ENCODE data around the gene PCDHGB4. TPM values are rescaled to one million over a fixed set of nuclear protein-coding genes. Genes with fewer than 3 reads are reported as not detected.
A peak's percentile ranks its signal among the peaks of the same experiment; 100 is the strongest.
"Not testable (repeated sequence)": the region's sequence is repeated elsewhere in the genome, so short reads cannot be mapped to it uniquely, and the experiment has no call there.

Gene PCDHGB4
- total RNA-seq, 3 donors from 2014 or later = 0.65 to 5.3 (median 1.2) TPM

DNA sequence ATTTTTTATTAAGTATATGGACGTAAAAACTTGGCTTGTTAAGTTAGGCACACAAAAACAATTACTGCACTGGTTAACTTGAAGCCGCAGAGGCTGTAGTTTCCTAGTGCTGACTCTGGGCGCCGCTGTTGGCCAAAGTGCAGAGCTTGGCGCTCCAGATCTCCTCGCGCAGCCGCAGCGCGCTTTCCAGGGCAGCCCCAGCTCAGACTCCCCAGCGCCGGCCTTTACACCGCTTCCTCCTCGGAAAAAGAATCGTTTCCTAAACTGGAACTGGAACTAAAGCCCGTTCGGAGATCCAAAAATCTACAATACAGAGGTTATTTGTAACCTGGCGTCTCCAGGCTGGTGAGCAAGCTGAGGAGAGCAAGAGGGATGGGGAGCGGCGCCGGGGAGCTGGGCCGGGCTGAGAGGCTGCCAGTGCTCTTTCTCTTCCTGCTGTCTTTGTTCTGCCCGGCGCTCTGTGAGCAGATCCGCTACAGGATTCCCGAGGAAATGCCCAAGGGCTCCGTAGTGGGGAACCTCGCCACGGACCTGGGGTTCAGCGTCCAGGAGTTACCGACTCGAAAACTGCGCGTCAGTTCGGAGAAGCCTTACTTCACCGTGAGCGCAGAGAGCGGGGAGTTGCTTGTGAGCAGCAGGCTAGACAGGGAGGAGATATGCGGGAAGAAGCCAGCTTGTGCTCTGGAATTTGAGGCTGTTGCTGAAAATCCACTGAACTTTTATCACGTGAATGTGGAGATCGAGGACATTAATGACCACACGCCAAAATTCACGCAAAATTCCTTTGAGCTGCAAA, 10.5 kb downstream of the PCDHGB4 start, which contains the start of gene PCDHGB5:
Gene PCDHGB5 (plus strand): TSS at position 192 of the 796 bp plus-strand sequence. CDS start 181 bp downstream, at position 373.
- peaks cover 68% of the 10 kb centered on the region for H3K9me3 ChIP-seq
- intact Hi-C loops (cut with DNase I, micrococcal nuclease) = not testable (repeated sequence)
- peak; percentile 92 for ATAC-seq

DNA sequence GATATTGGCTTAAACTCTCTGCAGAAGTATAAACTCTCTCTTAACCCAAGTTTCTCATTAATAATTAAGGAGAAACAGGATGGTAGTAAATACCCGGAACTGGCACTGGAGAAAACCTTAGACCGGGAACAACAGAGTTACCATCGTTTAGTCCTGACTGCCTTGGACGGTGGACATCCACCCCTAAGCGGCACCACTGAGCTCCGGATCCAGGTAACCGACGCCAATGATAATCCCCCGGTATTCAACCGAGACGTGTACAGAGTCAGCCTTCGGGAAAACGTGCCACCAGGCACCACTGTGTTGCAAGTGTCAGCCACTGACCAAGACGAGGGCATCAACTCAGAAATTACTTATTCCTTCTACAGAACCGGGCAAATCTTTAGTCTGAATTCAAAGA, 11.1 kb downstream of the PCDHGB4 start:
- intact Hi-C loops (cut with DNase I, micrococcal nuclease) = no loop called here
- Histone ChIP-seq H3K4me1 (ENCODE audit: low read depth) (no peaks in the 10 kb centered on the region), H3K4me3 (no peak overlapping the region), H3K9me3 (peaks cover 68% of the 10 kb centered on the region), H3K36me3 (ENCODE audit: low read depth) (no peaks in the 10 kb centered on the region)
- no peak for ATAC-seq
- no peak for DNase-seq
- TF ChIP-seq, protein P1, sequence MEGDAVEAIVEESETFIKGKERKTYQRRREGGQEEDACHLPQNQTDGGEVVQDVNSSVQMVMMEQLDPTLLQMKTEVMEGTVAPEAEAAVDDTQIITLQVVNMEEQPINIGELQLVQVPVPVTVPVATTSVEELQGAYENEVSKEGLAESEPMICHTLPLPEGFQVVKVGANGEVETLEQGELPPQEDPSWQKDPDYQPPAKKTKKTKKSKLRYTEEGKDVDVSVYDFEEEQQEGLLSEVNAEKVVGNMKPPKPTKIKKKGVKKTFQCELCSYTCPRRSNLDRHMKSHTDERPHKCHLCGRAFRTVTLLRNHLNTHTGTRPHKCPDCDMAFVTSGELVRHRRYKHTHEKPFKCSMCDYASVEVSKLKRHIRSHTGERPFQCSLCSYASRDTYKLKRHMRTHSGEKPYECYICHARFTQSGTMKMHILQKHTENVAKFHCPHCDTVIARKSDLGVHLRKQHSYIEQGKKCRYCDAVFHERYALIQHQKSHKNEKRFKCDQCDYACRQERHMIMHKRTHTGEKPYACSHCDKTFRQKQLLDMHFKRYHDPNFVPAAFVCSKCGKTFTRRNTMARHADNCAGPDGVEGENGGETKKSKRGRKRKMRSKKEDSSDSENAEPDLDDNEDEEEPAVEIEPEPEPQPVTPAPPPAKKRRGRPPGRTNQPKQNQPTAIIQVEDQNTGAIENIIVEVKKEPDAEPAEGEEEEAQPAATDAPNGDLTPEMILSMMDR (IDR thresholded peaks at IDR 0.05) = no peak

More for the DNA sequence above, 10.5 kb downstream of the PCDHGB4 start, which contains the start of gene PCDHGB5:
- H3K4me1 ChIP-seq (ENCODE audit: low read depth); H3K36me3 ChIP-seq (ENCODE audit: low read depth); H3K4me3 ChIP-seq: not testable (repeated sequence)
- peak in 2 of 3 donors; percentile 52 to 59 for DNase-seq
- TF ChIP-seq, protein P1 (IDR thresholded peaks at IDR 0.05) = peak; percentile 18

DNA sequence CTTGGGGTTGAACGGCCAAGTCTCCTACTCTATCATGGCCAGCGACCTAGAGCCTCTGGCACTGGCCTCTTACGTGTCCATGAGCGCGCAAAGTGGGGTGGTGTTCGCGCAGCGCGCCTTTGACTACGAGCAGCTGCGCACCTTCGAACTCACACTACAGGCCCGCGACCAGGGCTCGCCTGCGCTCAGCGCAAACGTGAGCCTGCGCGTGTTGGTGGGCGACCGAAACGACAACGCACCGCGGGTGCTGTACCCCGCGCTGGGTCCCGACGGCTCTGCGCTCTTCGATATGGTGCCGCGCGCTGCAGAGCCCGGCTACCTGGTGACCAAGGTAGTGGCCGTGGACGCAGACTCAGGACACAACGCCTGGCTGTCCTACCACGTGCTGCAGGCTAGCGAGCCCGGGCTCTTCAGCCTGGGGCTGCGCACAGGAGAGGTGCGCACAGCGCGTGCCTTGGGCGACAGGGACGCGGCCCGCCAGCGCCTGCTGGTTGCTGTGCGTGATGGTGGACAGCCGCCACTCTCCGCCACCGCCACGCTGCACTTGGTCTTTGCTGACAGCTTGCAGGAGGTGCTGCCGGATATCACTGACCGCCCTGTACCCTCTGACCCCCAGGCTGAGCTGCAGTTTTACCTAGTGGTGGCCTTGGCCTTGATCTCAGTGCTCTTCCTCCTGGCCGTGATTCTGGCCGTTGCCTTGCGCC, 12.2 kb downstream of the PCDHGB4 start:
- no peaks in the 10 kb centered on the region for H3K36me3 ChIP-seq (ENCODE audit: low read depth)
- H3K9me3 ChIP-seq = peaks cover 69% of the 10 kb centered on the region
- ATAC-seq = no peak
- H3K4me1 ChIP-seq (ENCODE audit: low read depth) = no peaks in the 10 kb centered on the region
- no peak overlapping the region for H3K4me3 ChIP-seq
- TF ChIP-seq, protein P1 (IDR thresholded peaks at IDR 0.05) = no peak
- intact Hi-C loops (cut with DNase I, micrococcal nuclease) = no loop called here
- no peak for DNase-seq

DNA sequence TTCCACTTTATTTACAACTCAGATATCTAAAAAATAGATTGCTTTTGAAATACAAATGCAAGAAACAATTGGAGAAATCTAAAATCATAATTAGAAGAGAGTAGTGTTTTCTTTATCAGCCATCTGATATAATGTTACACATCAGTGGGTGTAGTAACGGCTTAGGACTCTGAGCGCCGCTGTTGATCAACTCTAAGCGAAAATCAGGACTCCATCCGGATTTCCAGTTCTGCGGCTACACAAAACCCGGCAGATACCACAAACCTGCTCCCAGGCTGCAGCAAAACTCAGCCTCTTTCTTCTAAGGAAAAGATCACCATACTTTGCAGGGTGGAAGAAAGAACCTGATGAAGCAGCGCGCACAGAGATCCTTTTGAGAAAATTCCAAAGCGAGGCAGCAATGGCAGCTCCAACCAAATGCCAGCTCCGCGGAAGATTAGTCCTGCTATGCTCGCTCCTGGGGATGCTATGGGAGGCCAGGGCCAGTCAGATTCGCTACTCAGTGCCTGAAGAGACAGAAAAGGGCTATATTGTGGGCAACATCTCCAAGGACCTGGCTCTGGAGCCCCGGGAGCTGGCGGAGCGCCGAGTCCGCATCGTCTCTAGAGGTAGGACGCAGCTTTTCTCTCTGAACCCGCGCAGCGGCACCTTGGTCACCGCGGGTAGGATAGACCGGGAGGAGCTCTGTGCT, 15.2 kb downstream of the PCDHGB4 start, which contains the start of gene PCDHGA9:
Gene PCDHGA9 (plus strand): TSS at position 226 of the 691 bp plus-strand sequence. CDS start 175 bp downstream, at position 401.
- peak; percentile 40 for ATAC-seq
- no peak within 1 kb of the TSS for H3K4me3 ChIP-seq
- no peaks in the 10 kb centered on the region for H3K4me1 ChIP-seq (ENCODE audit: low read depth)
- no peaks in the 10 kb centered on the region for H3K36me3 ChIP-seq (ENCODE audit: low read depth)
- peak in 1 of 3 donors; percentile 29 for DNase-seq
- TF ChIP-seq, protein P1 (IDR thresholded peaks at IDR 0.05) = no peak
- intact Hi-C loops (cut with DNase I, micrococcal nuclease) = no loop called here
- H3K9me3 ChIP-seq = peaks cover 85% of the 10 kb centered on the region

DNA sequence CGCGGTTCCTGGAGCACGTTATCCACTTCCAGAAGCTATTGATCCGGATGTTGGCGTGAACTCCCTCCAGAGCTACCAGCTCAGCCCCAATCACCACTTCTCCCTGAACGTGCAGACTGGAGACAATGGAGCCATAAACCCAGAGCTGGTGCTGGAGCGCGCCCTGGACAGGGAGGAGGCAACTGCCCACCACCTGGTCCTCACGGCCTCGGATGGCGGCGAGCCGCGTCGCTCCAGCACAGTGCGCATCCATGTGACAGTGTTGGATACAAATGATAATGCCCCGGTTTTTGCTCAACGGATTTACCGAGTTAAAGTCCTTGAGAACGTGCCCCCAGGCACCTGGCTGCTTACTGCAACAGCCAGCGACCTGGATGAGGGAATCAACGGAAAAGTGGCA, 15.9 kb downstream of the PCDHGB4 start:
- Histone ChIP-seq H3K4me3 (no peak overlapping the region), H3K9me3 (peaks cover 88% of the 10 kb centered on the region), H3K36me3 (ENCODE audit: low read depth) (no peaks in the 10 kb centered on the region), H3K4me1 (ENCODE audit: low read depth) (no peaks in the 10 kb centered on the region)
- DNase-seq (no peak), ATAC-seq (no peak)
- TF ChIP-seq, protein P1 (IDR thresholded peaks at IDR 0.05) = no peak
- intact Hi-C loops (cut with DNase I, micrococcal nuclease) = no loop called here
